Erythroblast (primary cell): ENCODE results near the gene CHAF1A.

ENCODE experiments used
- DNase-seq, 2 experiments: peaks; one replicate each; lab custom pipeline; 2025; lab: John Stamatoyannopoulos, UW
- GATA1 ChIP-seq: IDR thresholded peaks from 2 replicates; pipeline ENCODE4 v1.6.1; 2011; ENCODE audit warnings: low read depth, mild to moderate bottlenecking, control low read depth, low read length, moderate library complexity
- POLR2A ChIP-seq: IDR thresholded peaks from 2 replicates; pipeline ENCODE4 v1.6.1; 2011; ENCODE audit warnings: mild to moderate bottlenecking, low read length

Gene CHAF1A

GRCh38 chr19:4369888-4370260 lies 32.6 kb upstream of the CHAF1A start:
- TF ChIP-seq POLR2A (no peak), GATA1 (no peak)
- DNase-seq = peak; percentile 79 to 86

GRCh38 chr19:4370418-4371041 lies 31.9 kb upstream of the CHAF1A start:
- DNase-seq = no peak
- TF ChIP-seq GATA1 (no peak), POLR2A (no peak)

- DNase-seq = no peak
- TF ChIP-seq GATA1 (no peak), POLR2A (no peak)
These were observed 30.9 kb upstream of the CHAF1A start for GRCh38 chr19:4371247-4372164.

GRCh38 chr19:4372165-4373012 lies 30.1 kb upstream of the CHAF1A start:
- DNase-seq = peak; percentile 82 to 87
- no peak for TF ChIP-seq GATA1
- TF ChIP-seq POLR2A = no peak

GRCh38 chr19:4373013-4373367 lies 29.4 kb upstream of the CHAF1A start:
- no peak for DNase-seq
- no peak for TF ChIP-seq GATA1
- TF ChIP-seq POLR2A = no peak

GRCh38 chr19:4373601-4374497 lies 28.6 kb upstream of the CHAF1A start:
- TF ChIP-seq GATA1 (no peak), POLR2A (no peak)
- no peak for DNase-seq

- peak; percentile 97 to 98 for DNase-seq
- TF ChIP-seq POLR2A (peak; percentile 47), GATA1 (no peak)
These were observed 27.8 kb upstream of the CHAF1A start for GRCh38 chr19:4374498-4375163.

- DNase-seq = peak; percentile 97 to 99
- TF ChIP-seq POLR2A = no peak
- TF ChIP-seq GATA1 = peak; percentile 57
These were observed 27.0 kb upstream of the CHAF1A start for GRCh38 chr19:4375164-4376027.

GRCh38 chr19:4376028-4376670 lies 26.3 kb upstream of the CHAF1A start:
- TF ChIP-seq POLR2A (peak; percentile 89), GATA1 (no peak)
- DNase-seq = no peak

- no peak for DNase-seq
- TF ChIP-seq GATA1 (no peak), POLR2A (no peak)
These were observed 25.8 kb upstream of the CHAF1A start for GRCh38 chr19:4376671-4376990.
